K562 (cell line): ENCODE data around the gene PREX1.

ENCODE experiments used
- BACH1 ChIP-seq: fragments of 200-800 bp; sonication (Bioruptor generic); IDR thresholded peaks from 2 replicates; pipeline ENCODE4 v1.6.1; 2016; ENCODE audit warnings: missing genetic modification characterization, missing compliant biosample characterization
- CTCF ChIP-seq, 3 experiments: IDR thresholded peaks in 2 of 3; conservative IDR thresholded peaks in 1 of 3; 2 replicates each; pipeline ENCODE4 v1.5.1; 2011 to 2012; ENCODE audit warnings: low read length in 3 of 3, mild to moderate bottlenecking in 3 of 3, control low read depth in 2 of 3, improper control_type of control experiment in 1 of 3, inconsistent platforms in 1 of 3, low read depth in 1 of 3, mixed read lengths in 1 of 3, moderate library complexity in 1 of 3; ENCODE audit not compliant: insufficient read depth in 2 of 3
- MAX ChIP-seq: sonication (generic); formaldehyde crosslinking; IDR thresholded peaks from 2 replicates; pipeline ENCODE4 v1.9.0; 2022; ENCODE audit warnings: mild to moderate bottlenecking, missing genetic modification reagents
- NRF1 ChIP-seq, 2 experiments: fragments of 450-650 bp; IDR thresholded peaks in 1 of 2; conservative IDR thresholded peaks in 1 of 2; 2 replicates each; pipeline ENCODE4 v1.6.1; 2014; ENCODE audit warnings: mild to moderate bottlenecking in 2 of 2
- POLR2A ChIP-seq: fragments of 450-650 bp; conservative IDR thresholded peaks from 2 replicates; pipeline ENCODE4 v1.6.1; 2016
- RFX7 ChIP-seq: fragments of 250-450 bp; sonication (Bioruptor Pico); IDR thresholded peaks from 2 replicates; pipeline ENCODE4 v1.5.1; 2021; ENCODE audit warnings: mild to moderate bottlenecking
- SRSF7 ChIP-seq: fragments of 200-400 bp; formaldehyde crosslinking; optimal IDR thresholded peaks from 2 replicates; pipeline ENCODE3; 2017; ENCODE audit warnings: mild to moderate bottlenecking, low read depth, low read length
- STAT5B ChIP-seq: fragments of 250-450 bp; sonication (Bioruptor Pico); IDR thresholded peaks from 2 replicates; pipeline ENCODE4 v1.8.0; 2021; ENCODE audit warnings: mild to moderate bottlenecking, inconsistent platforms
- TAF1 ChIP-seq: IDR thresholded peaks from 2 replicates; pipeline ENCODE4 v1.6.1; 2011; ENCODE audit warnings: mild to moderate bottlenecking, low read length, moderate library complexity; ENCODE audit not compliant: insufficient read depth, control insufficient read depth, severe bottlenecking; ENCODE audit errors: extremely low read depth
- TBP ChIP-seq: optimal IDR thresholded peaks from 2 replicates; pipeline ENCODE3; 2011; ENCODE audit warnings: low read depth, low read length, improper control_type of control experiment
- ZC3H8 ChIP-seq: fragments of 450-650 bp; IDR thresholded peaks from 2 replicates; pipeline ENCODE4 v1.6.1; 2017
- ZNF175 ChIP-seq: fragments of 200-800 bp; sonication (Bioruptor generic); IDR thresholded peaks from 2 replicates; pipeline ENCODE4 v1.6.1; 2016; ENCODE audit warnings: low read depth, mild to moderate bottlenecking, missing genetic modification characterization, missing compliant biosample characterization
- ZNF639 ChIP-seq, 2 experiments: fragments of 200-800 bp in 1 of 2; sonication (Bioruptor generic) in 1 of 2; sonication (generic) in 1 of 2; formaldehyde crosslinking in 1 of 2; IDR thresholded peaks in 1 of 2; conservative IDR thresholded peaks in 1 of 2; 2 replicates each; pipeline versions ENCODE4 v1.5.0 to v1.6.1; 2016 to 2020; ENCODE audit warnings: missing compliant biosample characterization in 1 of 2, missing genetic modification characterization in 1 of 2, missing genetic modification reagents in 1 of 2
- ZZZ3 ChIP-seq: fragments of 450-650 bp; IDR thresholded peaks from 2 replicates; pipeline ENCODE4 v1.6.1; 2016; ENCODE audit warnings: antibody characterized with exemption, mild to moderate bottlenecking, moderate library complexity

- TF ChIP-seq STAT5B = no peak
- no peak for TF ChIP-seq RFX7 (CRISPR knock-in tag)
- TF ChIP-seq POLR2A = no peak
- TF ChIP-seq NRF1 (conservative IDR thresholded peaks at IDR 0.05 in 1 of 2, IDR thresholded peaks at IDR 0.05 in 1 of 2) = no peak
- no peak for TF ChIP-seq CTCF (IDR thresholded peaks at IDR 0.05 in 2 of 3, conservative IDR thresholded peaks at IDR 0.05 in 1 of 3; ENCODE audit: insufficient read depth in 2 of 3, low read depth in 1 of 3, low read length in 3 of 3)
- TF ChIP-seq ZNF639 (CRISPR knock-in tag; conservative IDR thresholded peaks at IDR 0.05 in 1 of 2, IDR thresholded peaks at IDR 0.05 in 1 of 2) = no peak
- no peak for TF ChIP-seq ZZZ3
- no peak for TF ChIP-seq ZC3H8
- TF ChIP-seq SRSF7 = no peak
- TF ChIP-seq BACH1 (tag) = no peak
- no peak for TF ChIP-seq TAF1
- TF ChIP-seq ZNF175 = no peak
- TF ChIP-seq MAX (CRISPR knock-in tag) = no peak
- no peak for TF ChIP-seq TBP
These were observed 205.4 kb downstream of the PREX1 start for GRCh38 chr20:48622421-48622820.
